Measurements from ENCODE around the gene IFNG-AS1. TPM values are rescaled to one million over a fixed set of nuclear protein-coding genes. Genes with fewer than 3 reads are reported as not detected.
A peak's percentile ranks its signal among the peaks of the same experiment; 100 is the strongest.

The IFNG-AS1 gene
- total RNA-seq = not detected

GRCh38 chr12:67989184-67989920 is at the start of gene IFNG-AS1:
Gene IFNG-AS1, plus strand, starts transcription at chr12:67989447.
- ATAC-seq (no peak), DNase-seq (ENCODE audit: low spot score) (no peak)

GRCh38 chr12:67939611-67940010 is 49.6 kb upstream of the IFNG-AS1 start:
- ATAC-seq (no peak), DNase-seq (ENCODE audit: low spot score) (no peak)

- no peak for DNase-seq (ENCODE audit: low spot score)
Observed at GRCh38 chr12:67940780-67941243, 48.4 kb upstream of the IFNG-AS1 start.

GRCh38 chr12:67942724-67943123 is 46.5 kb upstream of the IFNG-AS1 start:
- DNase-seq (ENCODE audit: low spot score) (no peak), ATAC-seq (no peak)

More at GRCh38 chr12:67940780-67941243, 48.4 kb upstream of the IFNG-AS1 start:
- no peak for ATAC-seq

GRCh38 chr12:67943141-67943892 is 45.9 kb upstream of the IFNG-AS1 start:
- ATAC-seq (peak; percentile 97), DNase-seq (ENCODE audit: low spot score) (peak; percentile 51)

- DNase-seq (ENCODE audit: low spot score) (no peak), ATAC-seq (no peak)
Observed at GRCh38 chr12:67944093-67944492, 45.2 kb upstream of the IFNG-AS1 start.

GRCh38 chr12:67952787-67953186 is 36.5 kb upstream of the IFNG-AS1 start:
- ATAC-seq = no peak
- DNase-seq (ENCODE audit: low spot score) = no peak

- no peak for DNase-seq (ENCODE audit: low spot score)
- no peak for ATAC-seq
Observed at GRCh38 chr12:67957383-67957782, 31.9 kb upstream of the IFNG-AS1 start.

GRCh38 chr12:67958187-67958586 is 31.1 kb upstream of the IFNG-AS1 start:
- DNase-seq (ENCODE audit: low spot score) (no peak), ATAC-seq (no peak)

- DNase-seq (ENCODE audit: low spot score) = no peak
- ATAC-seq = no peak
Observed at GRCh38 chr12:67964456-67964855, 24.8 kb upstream of the IFNG-AS1 start.

GRCh38 chr12:67966560-67966959 is 22.7 kb upstream of the IFNG-AS1 start:
- no peak for ATAC-seq
- no peak for DNase-seq (ENCODE audit: low spot score)

GRCh38 chr12:67968321-67968720 is 20.9 kb upstream of the IFNG-AS1 start:
- ATAC-seq = no peak
- DNase-seq (ENCODE audit: low spot score) = no peak

GRCh38 chr12:67968725-67969124 is 20.5 kb upstream of the IFNG-AS1 start:
- DNase-seq (ENCODE audit: low spot score) (no peak), ATAC-seq (no peak)

GRCh38 chr12:67969134-67969802 is 20.0 kb upstream of the IFNG-AS1 start:
- ATAC-seq = no peak
- no peak for DNase-seq (ENCODE audit: low spot score)

- ATAC-seq = no peak
- DNase-seq (ENCODE audit: low spot score) = no peak
Observed at GRCh38 chr12:67977668-67978067, 11.6 kb upstream of the IFNG-AS1 start.

- DNase-seq (ENCODE audit: low spot score) (no peak), ATAC-seq (no peak)
Observed at GRCh38 chr12:67980391-67980790, 8.9 kb upstream of the IFNG-AS1 start.

- ATAC-seq = no peak
- no peak for DNase-seq (ENCODE audit: low spot score)
Observed at GRCh38 chr12:67981287-67982162, 7.7 kb upstream of the IFNG-AS1 start.

GRCh38 chr12:67982164-67982563 is 7.1 kb upstream of the IFNG-AS1 start:
- ATAC-seq (no peak), DNase-seq (ENCODE audit: low spot score) (no peak)

- ATAC-seq (no peak), DNase-seq (ENCODE audit: low spot score) (no peak)
Observed at GRCh38 chr12:67986632-67987031, 2.6 kb upstream of the IFNG-AS1 start.

GRCh38 chr12:67988601-67989021 is 636 bp upstream of the IFNG-AS1 start:
- ATAC-seq = no peak
- DNase-seq (ENCODE audit: low spot score) = no peak

- DNase-seq (ENCODE audit: low spot score) (no peak), ATAC-seq (no peak)
Observed at GRCh38 chr12:67991158-67991557, 1.9 kb downstream of the IFNG-AS1 start.

Measured in left lobe of liver (tissue), 2 donors.